ENCODE data around the gene GNG3.
"Not testable (repeated sequence)": the region's sequence is repeated elsewhere in the genome, so short reads cannot be mapped to it uniquely, and the experiment has no call there.

DNA sequence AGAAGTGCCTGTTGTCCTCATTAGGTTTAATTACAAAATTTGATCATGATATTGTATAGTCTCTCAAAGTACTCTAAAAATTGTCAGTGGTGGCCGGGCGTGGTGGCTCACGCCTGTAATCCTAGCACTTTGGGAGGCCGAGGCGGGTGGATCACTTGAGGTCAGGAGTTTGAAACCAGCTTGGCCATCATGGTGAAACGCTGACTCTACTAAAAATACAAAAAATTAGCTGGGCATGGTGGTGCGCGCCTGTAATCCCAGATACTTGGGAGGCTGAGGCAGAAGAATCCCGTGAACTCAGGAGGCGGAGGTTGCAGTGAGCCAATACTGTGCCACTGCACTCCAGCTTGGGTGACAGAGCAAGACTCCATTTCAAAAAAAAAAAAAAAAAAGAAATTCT lies 32.1 kb upstream of the GNG3 start:
- TF ChIP-seq, protein P1, sequence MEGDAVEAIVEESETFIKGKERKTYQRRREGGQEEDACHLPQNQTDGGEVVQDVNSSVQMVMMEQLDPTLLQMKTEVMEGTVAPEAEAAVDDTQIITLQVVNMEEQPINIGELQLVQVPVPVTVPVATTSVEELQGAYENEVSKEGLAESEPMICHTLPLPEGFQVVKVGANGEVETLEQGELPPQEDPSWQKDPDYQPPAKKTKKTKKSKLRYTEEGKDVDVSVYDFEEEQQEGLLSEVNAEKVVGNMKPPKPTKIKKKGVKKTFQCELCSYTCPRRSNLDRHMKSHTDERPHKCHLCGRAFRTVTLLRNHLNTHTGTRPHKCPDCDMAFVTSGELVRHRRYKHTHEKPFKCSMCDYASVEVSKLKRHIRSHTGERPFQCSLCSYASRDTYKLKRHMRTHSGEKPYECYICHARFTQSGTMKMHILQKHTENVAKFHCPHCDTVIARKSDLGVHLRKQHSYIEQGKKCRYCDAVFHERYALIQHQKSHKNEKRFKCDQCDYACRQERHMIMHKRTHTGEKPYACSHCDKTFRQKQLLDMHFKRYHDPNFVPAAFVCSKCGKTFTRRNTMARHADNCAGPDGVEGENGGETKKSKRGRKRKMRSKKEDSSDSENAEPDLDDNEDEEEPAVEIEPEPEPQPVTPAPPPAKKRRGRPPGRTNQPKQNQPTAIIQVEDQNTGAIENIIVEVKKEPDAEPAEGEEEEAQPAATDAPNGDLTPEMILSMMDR (IDR thresholded peaks at IDR 0.05 in 2 of 3, conservative IDR thresholded peaks at IDR 0.05 in 1 of 3; ENCODE audit: borderline replicate concordance in 1 of 3, insufficient read depth in 1 of 3, low read depth in 2 of 3, low read length in 2 of 3), result not testable (repeated sequence)
- TF ChIP-seq, protein P2, sequence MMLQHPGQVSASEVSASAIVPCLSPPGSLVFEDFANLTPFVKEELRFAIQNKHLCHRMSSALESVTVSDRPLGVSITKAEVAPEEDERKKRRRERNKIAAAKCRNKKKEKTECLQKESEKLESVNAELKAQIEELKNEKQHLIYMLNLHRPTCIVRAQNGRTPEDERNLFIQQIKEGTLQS (IDR thresholded peaks at IDR 0.05), result not testable (repeated sequence)
- TF ChIP-seq EZH2 (IDR thresholded peaks at IDR 0.05); ZNF274 (IDR thresholded peaks at IDR 0.05; ENCODE audit: low read depth, low read length); FOSL1 (IDR thresholded peaks at IDR 0.05; ENCODE audit: low read depth); TCF7L2 (IDR thresholded peaks at IDR 0.05; ENCODE audit: borderline replicate concordance, extremely low read depth, insufficient read depth, insufficient read length); POLR2A (IDR thresholded peaks at IDR 0.05; ENCODE audit: borderline replicate concordance, extremely low read depth, insufficient read depth, insufficient read length); RAD21 (IDR thresholded peaks at IDR 0.05; ENCODE audit: low read depth); EGR1 (IDR thresholded peaks at IDR 0.05; ENCODE audit: low read depth): not testable (repeated sequence)
- TF ChIP-seq, protein P3, sequence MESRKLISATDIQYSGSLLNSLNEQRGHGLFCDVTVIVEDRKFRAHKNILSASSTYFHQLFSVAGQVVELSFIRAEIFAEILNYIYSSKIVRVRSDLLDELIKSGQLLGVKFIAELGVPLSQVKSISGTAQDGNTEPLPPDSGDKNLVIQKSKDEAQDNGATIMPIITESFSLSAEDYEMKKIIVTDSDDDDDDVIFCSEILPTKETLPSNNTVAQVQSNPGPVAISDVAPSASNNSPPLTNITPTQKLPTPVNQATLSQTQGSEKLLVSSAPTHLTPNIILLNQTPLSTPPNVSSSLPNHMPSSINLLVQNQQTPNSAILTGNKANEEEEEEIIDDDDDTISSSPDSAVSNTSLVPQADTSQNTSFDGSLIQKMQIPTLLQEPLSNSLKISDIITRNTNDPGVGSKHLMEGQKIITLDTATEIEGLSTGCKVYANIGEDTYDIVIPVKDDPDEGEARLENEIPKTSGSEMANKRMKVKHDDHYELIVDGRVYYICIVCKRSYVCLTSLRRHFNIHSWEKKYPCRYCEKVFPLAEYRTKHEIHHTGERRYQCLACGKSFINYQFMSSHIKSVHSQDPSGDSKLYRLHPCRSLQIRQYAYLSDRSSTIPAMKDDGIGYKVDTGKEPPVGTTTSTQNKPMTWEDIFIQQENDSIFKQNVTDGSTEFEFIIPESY (IDR thresholded peaks at IDR 0.05; ENCODE audit: extremely low read depth, insufficient replicate concordance, low read length), result not testable (repeated sequence)

All from HCT116 (cell line).